Gastrocnemius medialis (tissue), 4 donors: ENCODE measurements around the gene GNAI3.

Source experiments
- CTCF ChIP-seq, 5 experiments: fragments of 450-650 bp in 3 of 5; fragments of 200-600 bp in 2 of 5; sonication (generic) in 2 of 5; IDR thresholded peaks in 4 of 5; conservative IDR thresholded peaks in 1 of 5; 1 replicate in 4 of 5; 2 replicates in 1 of 5; pipeline ENCODE4 v1.5.1; 2016 to 2019; ENCODE audit warnings: antibody characterized with exemption in 5 of 5, mild to moderate bottlenecking in 3 of 5, moderate library complexity in 3 of 5
- POLR2A ChIP-seq, 2 donors: fragments of 450-650 bp; IDR thresholded peaks; one replicate each; pipeline ENCODE4 v1.6.1; 2017; ENCODE audit warnings: antibody characterized with exemption in 2 of 2, mild to moderate bottlenecking in 2 of 2, moderate library complexity in 2 of 2

DNA sequence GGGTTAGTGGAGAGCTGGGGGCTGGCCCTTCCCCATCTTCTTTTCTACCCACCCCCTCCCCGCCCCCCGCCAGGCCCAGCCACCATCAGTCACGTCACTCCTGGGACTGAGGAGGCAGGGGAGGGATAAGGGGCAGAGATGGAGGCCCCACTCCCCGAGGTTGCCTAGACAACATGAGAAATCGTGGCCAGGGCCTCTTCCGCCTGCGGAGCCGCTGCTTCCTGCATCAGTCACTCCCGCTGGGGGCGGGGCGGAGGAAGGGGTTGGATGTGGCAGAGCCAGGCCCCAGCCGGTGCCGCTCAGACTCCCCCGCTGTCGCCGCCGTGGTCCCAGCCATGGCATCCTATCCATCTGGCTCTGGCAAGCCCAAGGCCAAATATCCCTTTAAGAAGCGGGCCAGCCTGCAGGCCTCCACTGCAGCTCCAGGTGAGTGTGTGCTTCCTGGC lies 72.4 kb downstream of the GNAI3 start:
- TF ChIP-seq CTCF (IDR thresholded peaks at IDR 0.05 in 4 of 5, conservative IDR thresholded peaks at IDR 0.05 in 1 of 5), result no peak
- TF ChIP-seq POLR2A (IDR thresholded peaks at IDR 0.05), result no peak
